ENCODE measurements around the gene IL12RB1. TPM values are rescaled to one million over a fixed set of nuclear protein-coding genes. Genes with fewer than 3 reads are reported as not detected.
A peak's percentile ranks its signal among the peaks of the same experiment; 100 is the strongest.

Gene IL12RB1
- total and polyA plus RNA-seq, 2 of the 13 experiments (the other 11 are each of a cell fraction or from before 2014, with no cell fraction given) = 0.03 to 0.04 TPM

DNA sequence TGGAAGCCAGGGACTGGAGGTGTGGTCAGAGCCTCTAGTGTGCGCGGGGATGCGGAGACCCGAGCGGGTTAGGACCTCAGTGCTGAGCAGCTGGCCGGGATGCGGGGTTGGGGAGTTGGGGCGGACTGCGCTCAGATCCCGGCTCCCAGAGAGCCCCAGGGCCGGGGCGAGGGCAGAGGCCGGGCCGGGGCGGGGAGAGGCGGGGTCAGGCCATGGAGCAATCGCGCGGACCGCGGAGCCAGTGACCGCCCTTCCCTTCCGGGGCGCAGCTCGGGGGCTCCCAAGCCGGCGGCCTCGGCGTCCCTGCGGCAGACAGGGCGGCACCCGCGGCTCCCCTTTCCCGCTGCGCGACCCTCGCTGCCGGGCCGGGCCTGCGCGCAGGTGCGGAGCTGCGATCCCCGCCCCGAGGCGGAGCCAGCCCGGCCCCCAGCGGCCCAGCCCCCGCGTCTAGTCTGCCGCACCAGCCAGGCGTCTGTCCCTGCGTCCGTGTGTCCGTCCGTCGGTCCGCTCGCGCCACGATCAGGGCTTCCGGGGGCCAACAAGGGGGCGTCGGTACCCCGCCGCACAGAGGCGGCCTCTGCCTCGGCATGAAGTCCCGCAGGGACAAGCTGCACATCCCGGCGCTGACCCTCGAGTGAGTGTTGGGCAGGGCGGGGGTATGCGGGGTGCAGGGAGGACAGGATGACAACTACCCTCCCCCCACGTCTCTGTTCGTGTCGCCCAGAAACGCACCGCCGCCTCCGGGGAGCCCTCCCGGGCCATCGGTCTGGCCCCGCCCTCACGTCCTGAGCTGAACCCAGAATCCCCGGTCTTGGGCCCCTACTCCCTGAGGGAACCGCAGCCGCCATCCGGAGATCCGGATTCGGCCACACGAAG lies 23.2 kb upstream of the IL12RB1 start (continued):
- TF ChIP-seq ZNF841 (CRISPR knock-in tag; IDR thresholded peaks at IDR 0.05; ENCODE audit: borderline replicate concordance) (no peak), TCF12 (IDR thresholded peaks at IDR 0.05) (no peak), TCF12 (CRISPR knock-in tag; IDR thresholded peaks at IDR 0.05) (no peak), ZNF414 (CRISPR knock-in tag; IDR thresholded peaks at IDR 0.05) (no peak), MED13 (CRISPR knock-in tag; IDR thresholded peaks at IDR 0.05) (0 out of 2 replicates have a peak, but pooled peaks have one; percentile 23), MXD1 (CRISPR knock-in tag; IDR thresholded peaks at IDR 0.05) (0 out of 2 replicates have a peak, but pooled peaks have one; percentile 23), SAFB2 (CRISPR knock-in tag; IDR thresholded peaks at IDR 0.05; ENCODE audit: borderline replicate concordance, low read depth) (peak; percentile 58; the same call in 1 of the 2 replicates), DMTF1 (CRISPR knock-in tag; IDR thresholded peaks at IDR 0.05) (no peak), ZNF616 (CRISPR knock-in tag; IDR thresholded peaks at IDR 0.05; ENCODE audit: low read depth) (peak; percentile 35; the same call in 1 of the 2 replicates), ETV5 (CRISPR knock-in tag; IDR thresholded peaks at IDR 0.05; ENCODE audit: borderline replicate concordance) (0 out of 2 replicates have a peak, but pooled peaks have one; percentile 32), ZNF597 (CRISPR knock-in tag; IDR thresholded peaks at IDR 0.05) (0 out of 2 replicates have a peak, but pooled peaks have one; percentile 12), REPIN1 (CRISPR knock-in tag; IDR thresholded peaks at IDR 0.05; ENCODE audit: borderline replicate concordance, low read depth) (peak; percentile 2; the same call in 1 of the 2 replicates), ZNF101 (CRISPR knock-in tag; IDR thresholded peaks at IDR 0.05; ENCODE audit: borderline replicate concordance, low read depth) (no peak), ZBTB37 (CRISPR knock-in tag; IDR thresholded peaks at IDR 0.05) (no peak), IRX3 (CRISPR knock-in tag; IDR thresholded peaks at IDR 0.05; ENCODE audit: borderline replicate concordance, low read depth) (0 out of 2 replicates have a peak, but pooled peaks have one; percentile 64), NFYC (CRISPR knock-in tag; IDR thresholded peaks at IDR 0.05) (no peak), ZNF713 (CRISPR knock-in tag; IDR thresholded peaks at IDR 0.05) (0 out of 2 replicates have a peak, but pooled peaks have one; percentile 44), RFX3 (CRISPR knock-in tag; IDR thresholded peaks at IDR 0.05) (no peak)
- TF ChIP-seq, protein P1, sequence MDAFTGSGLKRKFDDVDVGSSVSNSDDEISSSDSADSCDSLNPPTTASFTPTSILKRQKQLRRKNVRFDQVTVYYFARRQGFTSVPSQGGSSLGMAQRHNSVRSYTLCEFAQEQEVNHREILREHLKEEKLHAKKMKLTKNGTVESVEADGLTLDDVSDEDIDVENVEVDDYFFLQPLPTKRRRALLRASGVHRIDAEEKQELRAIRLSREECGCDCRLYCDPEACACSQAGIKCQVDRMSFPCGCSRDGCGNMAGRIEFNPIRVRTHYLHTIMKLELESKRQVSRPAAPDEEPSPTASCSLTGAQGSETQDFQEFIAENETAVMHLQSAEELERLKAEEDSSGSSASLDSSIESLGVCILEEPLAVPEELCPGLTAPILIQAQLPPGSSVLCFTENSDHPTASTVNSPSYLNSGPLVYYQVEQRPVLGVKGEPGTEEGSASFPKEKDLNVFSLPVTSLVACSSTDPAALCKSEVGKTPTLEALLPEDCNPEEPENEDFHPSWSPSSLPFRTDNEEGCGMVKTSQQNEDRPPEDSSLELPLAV (CRISPR knock-in tag; conservative IDR thresholded peaks at IDR 0.05; ENCODE audit: low read depth) = no peak
